NCI-H2107 (cell line): Measurements from ENCODE around the gene CMIP.

Source experiments
- DNase-seq: peaks from one replicate; lab custom pipeline; 2025; lab: John Stamatoyannopoulos, UW

The CMIP gene

GRCh38 chr16:81624760-81625543 is 180.3 kb downstream of the CMIP start:
- DNase-seq = no peak

DNA sequence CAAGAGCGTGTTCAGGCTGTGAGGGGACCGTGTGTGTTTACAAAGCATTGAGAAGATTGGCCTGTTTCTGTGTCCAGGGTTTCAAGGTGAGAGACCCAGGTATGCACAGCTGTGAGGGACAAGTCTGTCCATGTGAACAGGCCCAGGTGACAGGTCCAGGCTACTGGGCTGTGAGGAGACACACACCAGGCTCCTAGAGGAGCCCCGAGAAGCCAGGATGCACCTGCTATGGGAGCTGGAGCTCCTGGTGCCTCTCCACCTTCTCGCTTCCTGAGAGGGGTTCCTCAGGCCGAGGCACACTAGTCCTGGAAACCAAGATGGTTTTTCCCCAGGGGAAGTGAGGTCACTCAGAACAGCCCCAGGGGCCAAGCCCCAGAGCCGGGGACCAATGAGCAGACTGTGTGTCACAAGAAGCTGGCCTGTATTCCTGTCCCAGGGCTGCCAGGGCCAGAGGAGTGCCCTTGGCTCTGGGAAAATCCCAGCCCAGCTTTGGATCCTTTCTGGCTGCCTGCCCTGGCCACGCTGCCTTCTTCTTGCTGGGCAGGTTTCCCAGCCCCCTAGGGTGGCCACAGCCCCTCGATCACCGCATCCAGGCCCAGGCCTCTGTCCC is 181.0 kb downstream of the CMIP start:
- DNase-seq = no peak

- no peak for DNase-seq
Observed at GRCh38 chr16:81626181-81626674, 181.6 kb downstream of the CMIP start.

- no peak for DNase-seq
Observed at GRCh38 chr16:81627024-81627423, 182.4 kb downstream of the CMIP start.

- DNase-seq = no peak
Observed at GRCh38 chr16:81627729-81628244, 183.2 kb downstream of the CMIP start.

GRCh38 chr16:81629034-81629802 is 184.6 kb downstream of the CMIP start:
- no peak for DNase-seq

DNA sequence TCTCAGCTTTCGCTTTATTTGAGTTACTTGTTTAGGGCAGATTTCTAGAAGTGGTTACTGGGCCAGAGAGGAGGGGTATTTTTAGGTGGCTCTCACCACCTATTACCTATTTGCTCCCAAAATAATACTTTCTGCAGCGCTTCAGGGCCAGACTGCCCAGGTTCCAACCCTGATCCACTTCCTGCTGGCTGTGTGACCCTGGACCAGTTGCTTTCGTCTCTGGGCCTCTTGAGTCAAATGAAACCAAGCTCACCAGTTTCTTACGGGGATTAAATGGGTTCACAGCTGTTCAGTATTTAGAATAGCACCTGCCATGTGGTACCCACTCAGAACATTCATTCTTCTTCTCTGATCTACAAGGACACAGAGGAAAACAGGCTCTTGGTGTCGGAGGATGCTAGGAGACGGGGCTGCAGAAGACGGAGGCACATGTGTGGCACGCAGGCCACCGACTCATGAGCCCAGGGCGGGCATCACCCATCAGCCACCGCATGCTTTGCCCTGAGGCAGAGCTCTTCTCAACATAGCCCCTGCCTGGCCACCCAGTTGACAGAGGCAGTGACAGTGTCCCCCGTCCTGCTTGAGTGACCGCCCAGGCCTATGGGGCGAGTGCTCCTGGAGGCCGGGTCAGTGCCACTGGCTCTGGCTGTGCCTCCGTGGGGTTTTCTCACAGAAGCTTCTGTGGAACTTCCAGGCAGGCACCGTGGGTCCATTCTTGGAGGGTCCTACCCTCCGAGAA is 185.5 kb downstream of the CMIP start:
- DNase-seq = no peak

DNA sequence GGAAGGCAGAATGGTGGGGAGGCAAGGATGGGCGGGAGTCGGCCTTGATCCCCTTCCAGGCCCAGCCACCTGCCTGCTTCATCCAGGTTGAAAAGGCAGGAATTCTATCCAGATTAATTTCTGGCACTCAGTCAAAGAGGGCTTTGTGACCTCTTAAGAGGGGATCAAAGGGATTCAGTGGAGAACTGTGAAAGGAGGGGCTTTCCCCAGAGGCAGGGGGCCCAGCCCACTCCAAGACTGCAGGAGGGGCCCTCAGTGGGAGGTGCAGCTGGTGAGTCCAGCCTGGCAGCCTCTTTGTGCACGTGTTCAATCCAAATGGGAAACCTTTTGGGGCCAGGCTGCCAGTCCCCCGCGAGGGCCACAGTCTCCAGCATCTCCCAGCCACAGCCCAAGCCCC is 186.0 kb downstream of the CMIP start:
- no peak for DNase-seq

DNA sequence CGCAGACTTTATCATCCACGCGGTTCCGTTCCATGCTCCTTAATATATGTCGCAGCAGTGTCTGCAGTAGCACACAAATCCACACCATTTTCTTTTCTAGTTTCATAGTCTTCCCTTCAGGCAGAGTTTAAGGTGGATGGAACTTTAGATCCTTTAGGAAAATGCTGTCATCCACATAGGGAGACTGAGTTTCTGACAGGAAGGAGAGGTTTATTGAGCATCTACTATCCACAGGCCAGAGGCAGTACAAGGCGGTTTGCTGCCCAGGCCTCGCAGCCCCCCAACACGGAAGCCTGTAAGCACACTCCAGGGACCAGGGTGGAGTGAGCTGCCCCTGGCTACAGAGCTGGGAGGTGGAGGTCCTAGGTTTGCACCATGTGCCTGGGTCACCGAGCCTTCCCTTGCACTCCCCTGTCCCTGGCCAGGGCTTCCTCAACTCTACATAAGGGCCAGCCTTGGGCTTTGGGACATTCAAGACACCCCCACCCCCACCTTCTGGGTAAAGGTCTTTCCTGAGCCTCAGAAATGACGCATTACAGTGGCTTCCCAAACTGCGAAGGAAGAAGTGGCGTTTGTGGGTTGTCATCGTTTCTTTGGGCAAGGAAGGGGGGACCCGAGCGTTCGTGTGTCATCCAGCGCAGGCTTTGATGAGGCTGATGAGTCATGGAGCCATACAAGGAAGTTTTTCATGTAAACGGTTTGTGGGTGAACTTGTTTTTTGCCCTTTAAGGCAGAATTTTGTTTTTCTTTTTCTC is 188.0 kb downstream of the CMIP start:
- DNase-seq = no peak

- no peak for DNase-seq
Observed at GRCh38 chr16:81633147-81633619, 188.6 kb downstream of the CMIP start.

GRCh38 chr16:81633680-81634379 is 189.2 kb downstream of the CMIP start:
- DNase-seq = no peak

GRCh38 chr16:81634380-81635062 is 189.9 kb downstream of the CMIP start:
- no peak for DNase-seq

GRCh38 chr16:81635063-81635937 is 190.7 kb downstream of the CMIP start:
- DNase-seq = no peak

GRCh38 chr16:81636298-81636993 is 191.8 kb downstream of the CMIP start:
- DNase-seq = no peak

GRCh38 chr16:81637336-81638235 is 193.0 kb downstream of the CMIP start:
- DNase-seq = no peak

- DNase-seq = no peak
Observed at GRCh38 chr16:81638286-81638945, 193.8 kb downstream of the CMIP start.
